Ovary (tissue), 9 donors: ENCODE data around the gene LYRM1. TPM values are rescaled to one million over a fixed set of nuclear protein-coding genes. Genes with fewer than 3 reads are reported as not detected.

Source experiments
- DNase-seq, 5 donors: peaks; one replicate each; pipeline ENCODE4 v3.0.0-alpha.2; 2019 to 2020
- H3K27ac ChIP-seq, 2 donors: fragments of 200-600 bp; one replicate each; pipeline versions ENCODE4 v1.5.1 to v1.8.0; 2019 to 2022
- H3K27me3 ChIP-seq: fragments of 200-600 bp; one replicate; pipeline ENCODE4 v1.8.0; 2022
- H3K36me3 ChIP-seq: fragments of 200-600 bp; sonication (generic); one replicate; pipeline ENCODE4 v1.5.1; 2019
- H3K4me1 ChIP-seq: one replicate; pipeline ENCODE4 v1.8.1; 2013; ENCODE audit warnings: mild to moderate bottlenecking, moderate library complexity; ENCODE audit not compliant: insufficient read depth
- H3K4me3 ChIP-seq: fragments of 200-600 bp; sonication (generic); one replicate; pipeline ENCODE4 v1.5.1; 2017
- H3K9me3 ChIP-seq, 2 donors: fragments of 200-600 bp in 1 of 2; sonication (generic) in 1 of 2; one replicate each; pipeline versions ENCODE4 v1.5.1 to v1.8.1; 2013 to 2019; ENCODE audit warnings: mild to moderate bottlenecking in 1 of 2, moderate library complexity in 1 of 2
- EP300 ChIP-seq: sonication (generic); formaldehyde crosslinking; IDR thresholded peaks from one replicate; pipeline ENCODE4 v1.6.1; 2017; ENCODE audit warnings: antibody characterized with exemption
- POLR2A ChIP-seq: fragments of 450-650 bp; IDR thresholded peaks from one replicate; pipeline ENCODE4 v1.6.1; 2017; ENCODE audit warnings: antibody characterized with exemption, mild to moderate bottlenecking, moderate library complexity
- WGBS, 3 donors: extraction: QIAGEN DNeasy Blood & Tissue Kit in 1 of 3; methylation state at CpG; one replicate each; pipeline versions ENCODE4 v1.1.5 to v1.1.7; 2013 to 2017; 5-methylcytosine and 5-hydroxymethylcytosine counted together
- intact Hi-C, 4 donors: fragments of 100-400 bp; cut with DNase I; formaldehyde crosslinking; loops; one replicate each; pipeline versions ENCODE4 v1.11.0 to v1.15.1; 2022 to 2023
- polyA plus RNA-seq, 2 donors: library from polyadenylated mRNA; stranded (reverse); fragments of 200-250 nt in 1 of 2; fragments of 350-450 nt in 1 of 2; fragmentation: Illumina TruSeq in 1 of 2; extraction: RNeasy Lipid Tissue Mini Kit (QIAGEN cat#74804) in 1 of 2; gene quantifications; one replicate each; pipeline ENCODE4 v1.2.3, GENCODE V29; 2013 to 2014
- total RNA-seq, 7 donors: library from RNA; depleted of rRNA in 2 of 7; stranded (reverse); fragments of >200 nt in 2 of 7; fragmentation: NEBNext Ultra II Directional in 3 of 7; extraction: Animal tissue kit (Norgen Biotek cat#: 25700) in 3 of 7; gene quantifications; one replicate each; pipeline versions ENCODE4 v1.1.0 to v1.2.4, GENCODE V29; 2016 to 2023
- TF ChIP-seq, protein P1 (sequence below), 3 donors: fragments of 450-650 bp in 2 of 3; fragments of 200-600 bp in 1 of 3; IDR thresholded peaks; one replicate each; pipeline versions ENCODE4 v1.5.1 to v1.8.0; 2016 to 2022; ENCODE audit warnings: antibody characterized with exemption in 3 of 3, mild to moderate bottlenecking in 1 of 3
- donor health status: DM: no; HTN: no; CAD: no; lungs with moderate emphysema.
- donor health status: DM: no; HTN: no; CAD: no.
- donor health status: Bipolar disorder and iron deficiency.
- donor health status: DM: yes; HTN: yes; CAD: no.
- donor health status: DM: no; HTN: no; CAD: no.
- donor health status: DM: yes; HTN: yes; CAD: no.

The LYRM1 gene
- total and polyA plus RNA-seq, 9 donors = 31.6 to 64.5 (median 43.9) TPM

DNA sequence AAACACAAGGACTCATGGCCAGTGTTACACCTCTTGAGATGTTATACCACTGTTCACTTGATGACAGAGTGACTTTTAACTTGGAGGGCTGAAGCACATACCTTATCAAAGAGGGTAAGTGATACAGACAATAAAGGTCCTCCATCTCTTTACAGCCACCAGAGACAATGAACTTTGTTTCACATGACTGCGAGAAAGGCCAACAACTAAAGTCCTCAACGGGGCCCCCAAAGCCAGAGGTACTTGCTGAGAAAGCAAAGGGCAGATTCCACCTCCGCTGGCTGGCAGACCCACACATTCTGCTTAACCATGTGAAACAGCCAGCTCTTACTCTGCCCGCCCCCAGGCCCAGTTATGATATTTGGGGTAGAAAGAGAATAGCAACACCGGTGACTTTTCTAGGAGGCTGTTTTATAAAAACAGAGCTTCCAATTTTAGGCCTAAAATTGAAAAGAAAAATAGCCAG lies 21.9 kb upstream of the LYRM1 start:
- 48 to 65% (median 53%) methylated on average over 5 of the region's 5 CpGs for WGBS, 3 donors
- TF ChIP-seq, protein P1, sequence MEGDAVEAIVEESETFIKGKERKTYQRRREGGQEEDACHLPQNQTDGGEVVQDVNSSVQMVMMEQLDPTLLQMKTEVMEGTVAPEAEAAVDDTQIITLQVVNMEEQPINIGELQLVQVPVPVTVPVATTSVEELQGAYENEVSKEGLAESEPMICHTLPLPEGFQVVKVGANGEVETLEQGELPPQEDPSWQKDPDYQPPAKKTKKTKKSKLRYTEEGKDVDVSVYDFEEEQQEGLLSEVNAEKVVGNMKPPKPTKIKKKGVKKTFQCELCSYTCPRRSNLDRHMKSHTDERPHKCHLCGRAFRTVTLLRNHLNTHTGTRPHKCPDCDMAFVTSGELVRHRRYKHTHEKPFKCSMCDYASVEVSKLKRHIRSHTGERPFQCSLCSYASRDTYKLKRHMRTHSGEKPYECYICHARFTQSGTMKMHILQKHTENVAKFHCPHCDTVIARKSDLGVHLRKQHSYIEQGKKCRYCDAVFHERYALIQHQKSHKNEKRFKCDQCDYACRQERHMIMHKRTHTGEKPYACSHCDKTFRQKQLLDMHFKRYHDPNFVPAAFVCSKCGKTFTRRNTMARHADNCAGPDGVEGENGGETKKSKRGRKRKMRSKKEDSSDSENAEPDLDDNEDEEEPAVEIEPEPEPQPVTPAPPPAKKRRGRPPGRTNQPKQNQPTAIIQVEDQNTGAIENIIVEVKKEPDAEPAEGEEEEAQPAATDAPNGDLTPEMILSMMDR (IDR thresholded peaks at IDR 0.05) = no peak
- TF ChIP-seq POLR2A = no peak
- TF ChIP-seq EP300 = no peak
- Histone ChIP-seq H3K9me3 (no peaks in the 10 kb centered on the region), H3K36me3 (no peaks in the 10 kb centered on the region), H3K4me3 (no peak overlapping the region), H3K4me1 (peaks cover 5% of the 10 kb centered on the region), H3K27ac (no peak overlapping the region), H3K27me3 (no peaks in the 10 kb centered on the region)
- DNase-seq = peak in 1 of 5 donors; percentile 10
- intact Hi-C loops = no loop called here

DNA sequence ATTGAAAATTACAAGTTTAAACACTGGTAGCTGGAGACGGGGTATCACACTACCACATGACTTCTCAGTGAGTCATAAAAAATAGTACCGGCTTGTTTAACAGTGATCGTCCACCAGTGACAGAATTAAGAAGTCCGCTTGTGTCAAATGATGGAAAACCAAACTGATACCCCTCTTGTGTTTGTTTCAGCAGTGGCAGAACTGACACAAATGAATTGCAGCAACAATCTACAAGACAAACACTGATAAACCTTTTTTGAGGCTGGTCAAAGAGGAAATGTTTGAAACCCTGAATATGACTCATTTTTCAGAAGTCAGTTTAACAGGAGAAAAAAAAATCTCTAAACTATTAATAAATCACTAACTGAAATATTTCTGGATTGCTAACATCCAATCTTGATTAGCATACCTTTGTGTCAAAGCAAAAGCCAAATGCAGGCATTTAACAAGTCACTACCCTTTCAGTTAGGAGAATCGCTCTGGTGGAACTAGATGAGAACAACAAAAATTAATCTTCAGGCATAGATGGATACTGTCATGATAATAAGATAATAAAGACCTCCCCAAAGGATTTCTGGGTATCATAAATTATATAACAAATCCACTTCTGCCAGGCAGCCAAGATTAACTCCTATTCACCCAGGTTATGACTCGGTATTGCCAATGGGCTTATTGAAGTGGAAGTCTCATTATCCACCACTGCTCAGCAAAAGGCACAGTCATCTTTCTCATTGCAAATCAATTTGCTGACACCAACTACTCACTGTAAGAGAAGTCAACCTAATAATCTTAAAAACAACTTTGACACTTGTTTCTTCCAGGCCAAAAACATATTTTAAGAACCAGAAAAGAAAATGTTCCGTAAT lies 21.2 kb upstream of the LYRM1 start:
- no peaks in the 10 kb centered on the region for H3K36me3 ChIP-seq
- H3K27ac ChIP-seq = no peak overlapping the region
- intact Hi-C loops = no loop called here
- no peaks in the 10 kb centered on the region for H3K9me3 ChIP-seq
- no peaks in the 10 kb centered on the region for H3K27me3 ChIP-seq
- 28 to 38% (median 32%) methylated on average over 7 of the region's 7 CpGs for WGBS, 3 donors
- DNase-seq = no peak
- peaks cover 6% of the 10 kb centered on the region for H3K4me1 ChIP-seq
- TF ChIP-seq, protein P1 (IDR thresholded peaks at IDR 0.05) = no peak
- TF ChIP-seq POLR2A (no peak), EP300 (no peak)
- H3K4me3 ChIP-seq = no peak overlapping the region

DNA sequence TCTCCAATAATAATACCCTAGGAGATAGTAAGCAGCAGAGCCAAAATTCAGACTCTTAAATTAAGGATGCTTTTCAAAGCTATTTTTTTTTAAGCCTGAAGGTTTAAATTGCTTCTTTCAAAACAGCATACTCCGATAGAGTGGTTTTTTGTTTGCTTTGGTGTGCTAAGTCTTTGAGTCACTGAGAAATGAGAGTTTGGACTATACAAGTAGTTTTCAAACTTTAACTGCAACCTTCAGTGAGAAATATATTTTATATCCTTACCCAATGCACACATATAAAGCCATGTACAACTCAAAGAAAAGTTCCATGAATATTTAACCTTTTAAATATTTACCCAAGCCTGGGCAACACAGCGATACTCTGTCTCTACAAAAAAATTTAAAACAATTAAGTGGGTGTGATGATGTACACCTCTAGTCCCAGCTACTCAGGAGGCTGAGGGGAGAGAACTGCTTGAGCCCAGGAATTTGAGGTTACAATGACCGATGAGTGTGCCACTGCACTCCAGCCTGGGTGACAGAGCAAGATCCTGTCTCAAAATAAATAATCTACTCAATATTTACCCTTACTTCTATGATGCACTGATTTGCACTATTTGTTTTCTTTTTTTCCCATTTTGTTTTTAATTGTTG lies 19.6 kb upstream of the LYRM1 start:
- 36 to 48% (median 42%) methylated on average over 3 of the region's 3 CpGs for WGBS, 3 donors
- no peaks in the 10 kb centered on the region for H3K9me3 ChIP-seq
- H3K4me1 ChIP-seq = peaks cover 8% of the 10 kb centered on the region
- intact Hi-C loops = no loop called here
- DNase-seq = no peak
- H3K27me3 ChIP-seq = no peaks in the 10 kb centered on the region
- H3K36me3 ChIP-seq = no peaks in the 10 kb centered on the region
- no peak overlapping the region for H3K4me3 ChIP-seq
- TF ChIP-seq EP300 (no peak), POLR2A (no peak)
- TF ChIP-seq, protein P1 (IDR thresholded peaks at IDR 0.05) = no peak
- no peak overlapping the region for H3K27ac ChIP-seq

DNA sequence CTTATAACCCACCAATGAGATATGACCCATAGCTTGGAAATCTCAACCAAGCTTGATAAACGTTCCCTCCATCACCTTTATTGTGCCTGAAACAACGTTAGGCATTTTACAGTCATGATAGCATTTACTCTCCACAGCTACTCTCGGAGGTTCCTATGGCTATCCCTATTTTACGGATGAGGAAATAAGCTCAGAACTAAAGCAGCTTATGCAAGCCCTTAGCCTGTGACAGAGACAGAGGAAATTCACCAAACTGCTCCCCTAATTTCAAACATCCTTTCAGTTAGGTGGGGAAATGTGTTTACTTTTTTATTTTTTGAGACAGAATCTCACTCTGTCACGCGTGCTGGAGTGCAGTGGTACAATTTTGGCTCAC lies 19.1 kb upstream of the LYRM1 start:
- no peaks in the 10 kb centered on the region for H3K36me3 ChIP-seq
- no peaks in the 10 kb centered on the region for H3K27me3 ChIP-seq
- H3K27ac ChIP-seq = no peak overlapping the region
- intact Hi-C loops = no loop called here
- TF ChIP-seq, protein P1 (IDR thresholded peaks at IDR 0.05) = no peak
- TF ChIP-seq POLR2A (no peak), EP300 (no peak)
- H3K4me1 ChIP-seq = peaks cover 8% of the 10 kb centered on the region
- DNase-seq = no peak
- WGBS, 3 donors = 60 to 73% (median 65%) methylated on average over 6 of the region's 6 CpGs
- no peaks in the 10 kb centered on the region for H3K9me3 ChIP-seq
- H3K4me3 ChIP-seq = no peak overlapping the region
